H1 (cell line): ENCODE results near the gene SMO. TPM values are rescaled to one million over a fixed set of nuclear protein-coding genes. Genes with fewer than 3 reads are reported as not detected.

ENCODE experiments used
- CTCF ChIA-PET: fragments of 300-600 bp; sonication (Branson Sonifier 250); formaldehyde crosslinking; loops from one replicate; lab custom pipeline; 2021; ENCODE audit not compliant: partially characterized antibody; lab: Charles Lee
- POLR2A ChIA-PET: fragments of 300-600 bp; sonication (Branson Sonifier 250); formaldehyde crosslinking; loops from one replicate; lab custom pipeline; 2021; ENCODE audit warnings: inconsistent platforms; ENCODE audit not compliant: partially characterized antibody; lab: Charles Lee
- DNase-seq, 2 experiments: peaks; one replicate each; pipeline versions ENCODE4 v3.0.0 to v3.0.0-alpha.2; 2010 to 2022; ENCODE audit warnings: low spot score in 2 of 2, low read depth in 1 of 2, mixed read lengths in 1 of 2
- FAIRE-seq: peaks from 2 replicates; lab custom pipeline; 2011; peaks lifted over from hg19 to GRCh38; lab: Jason Lieb, UNC
- H2AFZ ChIP-seq: 2 replicates; pipeline ENCODE4 v1.8.1; 2012; ENCODE audit warnings: low read length, inconsistent platforms
- H2AK5ac ChIP-seq: 2 replicates; pipeline ENCODE4 v1.6.1; 2013; ENCODE audit warnings: low read depth, low read length
- H2BK120ac ChIP-seq: replicated peaks from 2 replicates; pipeline ENCODE3; 2013; ENCODE audit warnings: low read depth, low read length, inconsistent platforms
- H2BK12ac ChIP-seq: 2 replicates; pipeline ENCODE4 v1.6.1; 2013; ENCODE audit warnings: low read depth, low read length
- H2BK15ac ChIP-seq: 2 replicates; pipeline ENCODE4 v1.6.1; 2013; ENCODE audit warnings: low read length
- H2BK20ac ChIP-seq: 2 replicates; pipeline ENCODE4 v1.6.1; 2013; ENCODE audit warnings: low read length
- H2BK5ac ChIP-seq: 2 replicates; pipeline ENCODE4 v1.6.1; 2013; ENCODE audit warnings: low read depth, low read length
- H3K14ac ChIP-seq: 2 replicates; pipeline ENCODE4 v1.6.1; 2013; ENCODE audit warnings: inconsistent platforms; ENCODE audit not compliant: insufficient read length
- H3K18ac ChIP-seq: 2 replicates; pipeline ENCODE4 v1.6.1; 2013; ENCODE audit warnings: low read length; ENCODE audit errors: extremely low read depth
- H3K23ac ChIP-seq: 2 replicates; pipeline ENCODE4 v1.6.1; 2013; ENCODE audit warnings: inconsistent platforms; ENCODE audit not compliant: insufficient read length
- H3K23me2 ChIP-seq: 2 replicates; pipeline ENCODE4 v1.6.1; 2013; ENCODE audit warnings: low read depth, low read length
- H3K27ac ChIP-seq: 2 replicates; pipeline ENCODE4 v1.6.1; 2011; ENCODE audit warnings: low read depth, low read length, inconsistent platforms
- H3K27me3 ChIP-seq, 4 experiments: replicated peaks in 1 of 4; 1 replicate in 1 of 4; 2 replicates in 3 of 4; pipeline versions ENCODE4 v1.6.1 to v1.8.1; 2011 to 2013; ENCODE audit warnings: low read length in 3 of 4, mild to moderate bottlenecking in 3 of 4, inconsistent platforms in 2 of 4, mixed read lengths in 2 of 4, moderate library complexity in 1 of 4; ENCODE audit not compliant: control insufficient read depth in 3 of 4, insufficient read depth in 3 of 4; ENCODE audit errors: extremely low read depth in 1 of 4
- H3K36me3 ChIP-seq, 4 experiments: 2 replicates each; pipeline versions ENCODE4 v1.6.1 to v1.8.1; 2011 to 2013; ENCODE audit warnings: mild to moderate bottlenecking in 4 of 4, low read length in 3 of 4, moderate library complexity in 2 of 4, control low read depth in 1 of 4, inconsistent platforms in 1 of 4; ENCODE audit not compliant: insufficient read depth in 4 of 4, control insufficient read depth in 2 of 4
- H3K4ac ChIP-seq: replicated peaks from 2 replicates; pipeline ENCODE3; 2013; ENCODE audit warnings: low read length, low read depth, mixed read lengths, inconsistent platforms; ENCODE audit not compliant: insufficient read length
- H3K4me1 ChIP-seq, 4 experiments: replicated peaks in 1 of 4; 1 replicate in 1 of 4; 2 replicates in 3 of 4; pipeline versions ENCODE4 v1.6.1 to v1.8.1; 2011 to 2013; ENCODE audit warnings: low read length in 3 of 4, inconsistent platforms in 2 of 4, mixed read lengths in 1 of 4; ENCODE audit not compliant: insufficient read depth in 4 of 4, control insufficient read depth in 3 of 4
- H3K4me2 ChIP-seq, 2 experiments: 2 replicates each; pipeline versions ENCODE4 v1.6.1 to v1.8.1; 2011 to 2013; ENCODE audit warnings: low read depth in 2 of 2, low read length in 2 of 2, control low read depth in 1 of 2, inconsistent platforms in 1 of 2, mild to moderate bottlenecking in 1 of 2; ENCODE audit not compliant: insufficient read depth in 1 of 2
- H3K4me3 ChIP-seq, 4 experiments: fragments of 200-600, 300-600 bp in 1 of 4; sonication (generic), shearing (Covaris generic), sonication (Bioruptor Twin) in 1 of 4; 2 replicates each; pipeline versions ENCODE4 v1.5.1 to v1.8.1; 2011 to 2016; ENCODE audit warnings: low read length in 4 of 4, low read depth in 3 of 4, control low read depth in 2 of 4, inconsistent platforms in 2 of 4, mild to moderate bottlenecking in 2 of 4, mixed read lengths in 1 of 4, moderate library complexity in 1 of 4; ENCODE audit not compliant: insufficient read depth in 2 of 4; ENCODE audit errors: extremely low read depth in 1 of 4
- H3K56ac ChIP-seq: replicated peaks from 2 replicates; pipeline ENCODE3; 2013; ENCODE audit warnings: low read depth, mild to moderate bottlenecking, mixed read lengths, low read length, inconsistent platforms; ENCODE audit not compliant: insufficient read length
- H3K79me1 ChIP-seq: 2 replicates; pipeline ENCODE4 v1.6.1; 2013; ENCODE audit warnings: low read depth, low read length, control low read depth
- H3K79me2 ChIP-seq, 2 experiments: 2 replicates each; pipeline versions ENCODE4 v1.6.1 to v1.8.1; 2012 to 2013; ENCODE audit warnings: low read length in 2 of 2, mild to moderate bottlenecking in 2 of 2, inconsistent platforms in 1 of 2; ENCODE audit not compliant: insufficient read depth in 2 of 2, control insufficient read depth in 1 of 2
- H3K9ac ChIP-seq, 4 experiments: replicated peaks in 1 of 4; 1 replicate in 1 of 4; 2 replicates in 3 of 4; pipeline versions ENCODE4 v1.6.1 to v1.8.1; 2011 to 2013; ENCODE audit warnings: low read depth in 3 of 4, low read length in 3 of 4, control low read depth in 2 of 4, mild to moderate bottlenecking in 2 of 4, moderate library complexity in 2 of 4, inconsistent platforms in 1 of 4; ENCODE audit errors: extremely low read depth in 1 of 4
- H3K9me3 ChIP-seq, 2 experiments: 2 replicates each; pipeline versions ENCODE4 v1.6.1 to v1.8.1; 2012 to 2013; ENCODE audit warnings: mild to moderate bottlenecking in 2 of 2, moderate library complexity in 2 of 2, control low read depth in 1 of 2, inconsistent platforms in 1 of 2, low read depth in 1 of 2, low read length in 1 of 2, mixed read lengths in 1 of 2; ENCODE audit not compliant: insufficient read depth in 2 of 2
- H4K20me1 ChIP-seq, 2 experiments: replicated peaks in 1 of 2; 2 replicates each; pipeline versions ENCODE3 to v1.8.1; 2011 to 2013; ENCODE audit warnings: inconsistent platforms in 2 of 2, low read length in 2 of 2, mild to moderate bottlenecking in 1 of 2; ENCODE audit not compliant: insufficient read depth in 2 of 2, control insufficient read depth in 1 of 2
- H4K5ac ChIP-seq: 2 replicates; pipeline ENCODE4 v1.6.1; 2013; ENCODE audit warnings: low read length, low read depth, mixed read lengths, inconsistent platforms; ENCODE audit not compliant: insufficient read length
- H4K8ac ChIP-seq: 2 replicates; pipeline ENCODE4 v1.8.0; 2013; ENCODE audit warnings: mild to moderate bottlenecking, moderate library complexity, low read length, inconsistent platforms; ENCODE audit not compliant: insufficient read depth; ENCODE audit errors: extremely low read depth
- H4K91ac ChIP-seq: replicated peaks from 2 replicates; pipeline ENCODE3; 2013; ENCODE audit warnings: low read length, mixed read lengths, inconsistent platforms; ENCODE audit not compliant: insufficient read length
- CBX8 ChIP-seq: fragments of 300-800, 300-1000 bp; sonication (generic); IDR thresholded peaks from 2 replicates; pipeline ENCODE4 v1.7.1; 2016; ENCODE audit warnings: low read depth, low read length, borderline replicate concordance
- CHD2 ChIP-seq: IDR thresholded peaks from 2 replicates; pipeline ENCODE4 v1.6.1; 2012; ENCODE audit warnings: low read length, improper control_type of control experiment
- CREB1 ChIP-seq: IDR thresholded peaks from 2 replicates; pipeline ENCODE4 v1.6.1; 2012; ENCODE audit warnings: inconsistent platforms
- CTBP2 ChIP-seq: IDR thresholded peaks from 2 replicates; pipeline ENCODE4 v1.7.0; 2011; ENCODE audit warnings: borderline replicate concordance, mild to moderate bottlenecking, moderate library complexity, mixed read lengths, low read length; ENCODE audit not compliant: insufficient read depth, insufficient read length
- GTF2F1 ChIP-seq: IDR thresholded peaks from 2 replicates; pipeline ENCODE4 v1.6.1; 2012; ENCODE audit warnings: low read depth, low read length, improper control_type of control experiment, borderline replicate concordance
- JUN ChIP-seq: IDR thresholded peaks from 2 replicates; pipeline ENCODE4 v1.6.1; 2011; ENCODE audit warnings: low read depth, mild to moderate bottlenecking, improper control_type of control experiment, low read length
- MAFK ChIP-seq: IDR thresholded peaks from 2 replicates; pipeline ENCODE4 v1.6.1; 2012; ENCODE audit warnings: low read depth, mild to moderate bottlenecking, improper control_type of control experiment, low read length
- PHF8 ChIP-seq: fragments of 200-600 bp; sonication (generic); conservative IDR thresholded peaks from 2 replicates; pipeline ENCODE4 v1.7.1; 2012; ENCODE audit warnings: low read depth, mild to moderate bottlenecking, inconsistent platforms, low read length, moderate library complexity
- POLR2A ChIP-seq, 2 experiments: IDR thresholded peaks; 1 replicate in 1 of 2; 2 replicates in 1 of 2; pipeline ENCODE4 v1.6.1; 2011; ENCODE audit warnings: low read depth in 2 of 2, low read length in 2 of 2, mild to moderate bottlenecking in 2 of 2; ENCODE audit errors: control extremely low read depth in 1 of 2
- RAD21 ChIP-seq, 2 experiments: IDR thresholded peaks in 1 of 2; conservative IDR thresholded peaks in 1 of 2; 2 replicates each; pipeline ENCODE4 v1.6.1; 2011; ENCODE audit warnings: low read depth in 2 of 2, low read length in 2 of 2, improper control_type of control experiment in 1 of 2, inconsistent platforms in 1 of 2, mild to moderate bottlenecking in 1 of 2, moderate library complexity in 1 of 2
- SP4 ChIP-seq: IDR thresholded peaks from 2 replicates; pipeline ENCODE4 v1.6.1; 2012; ENCODE audit warnings: low read length, inconsistent platforms
- TAF1 ChIP-seq: IDR thresholded peaks from 2 replicates; pipeline ENCODE4 v1.6.1; 2011; ENCODE audit warnings: mild to moderate bottlenecking, low read depth, low read length
- TBP ChIP-seq: IDR thresholded peaks from 2 replicates; pipeline ENCODE4 v1.6.1; 2011; ENCODE audit warnings: low read depth, low read length, improper control_type of control experiment
- TCF12 ChIP-seq: IDR thresholded peaks from 2 replicates; pipeline ENCODE4 v1.6.1; 2011; ENCODE audit warnings: low read depth, mild to moderate bottlenecking, low read length
- YY1 ChIP-seq: IDR thresholded peaks from 2 replicates; pipeline ENCODE4 v1.6.1; 2011; ENCODE audit warnings: low read depth, mild to moderate bottlenecking, low read length
- WGBS, 2 experiments: shearing (Covaris generic) in 1 of 2; methylation state at CpG; one replicate each; pipeline versions ENCODE4 v1.1.6 to v1.1.7; 2013 to 2015; ENCODE audit warnings: low lambda C conversion rate in 2 of 2, mixed read lengths in 2 of 2, inconsistent platforms in 1 of 2, low coverage in 1 of 2, missing lambda C conversion rate in 1 of 2; ENCODE audit not compliant: insufficient replicate concordance in 2 of 2, insufficient coverage in 1 of 2, insufficient read length in 1 of 2; ENCODE audit errors: extremely low coverage in 1 of 2, missing lambda C conversion rate in 1 of 2; 5-methylcytosine and 5-hydroxymethylcytosine counted together
- polyA plus RNA-seq, 7 experiments: library from polyadenylated mRNA; depleted of rRNA in 3 of 7; stranded (reverse) in 5 of 7; unstranded in 2 of 7; fragments of >200 nt in 5 of 7; fragments of 200-250 nt in 2 of 7; gene quantifications; 1 replicate in 5 of 7; 2 replicates in 1 of 7; 4 replicates in 1 of 7; pipeline versions ENCODE4 v1.2.1 to v1.2.3, GENCODE V29; 2011 to 2013; ENCODE audit warnings: missing spikeins in 2 of 7, mixed read lengths in 2 of 7
- total RNA-seq: library from RNA; stranded (reverse); fragmentation: NEBNext Ultra II Directional; extraction: Animal tissue kit (Norgen Biotek cat#: 25700); gene quantifications from 2 replicates; pipeline ENCODE4 v1.2.1, GENCODE V29; 2021

SMO gene
- total and polyA plus RNA-seq, 2 of the 8 experiments (the other 6 are each of a cell fraction or from before 2014, with no cell fraction given): 64.5 to 67.6 TPM

- no peak overlapping the region for H2BK20ac ChIP-seq
- H4K5ac ChIP-seq: no peak overlapping the region
- FAIRE-seq (no peak), DNase-seq (no peak)
- H3K4me3 ChIP-seq: no peak overlapping the region
- no peaks in the 10 kb centered on the region for H3K36me3 ChIP-seq
- H4K20me1 ChIP-seq: no peaks in the 10 kb centered on the region
- POLR2A ChIA-PET: interaction anchor here (1.7 to 1.8 kb wide), 2 partner anchors 37 to 43 kb away, joined by 3 to 4 read pairs; partner anchors contain the start of gene AHCYL2
- no peak overlapping the region for H3K14ac ChIP-seq
- peaks cover 0 to 12% of the 10 kb centered on the region in 2 experiments; a peak in 3 of 4 replicates for H3K79me2 ChIP-seq
- 93% methylated on average over 2 of the region's 2 CpGs; no CpG with 5 or more reads in 1 of the 2 experiments for WGBS, 2 experiments
- H3K56ac ChIP-seq: no peak overlapping the region
- H3K4me2 ChIP-seq: no peak overlapping the region
- H3K9me3 ChIP-seq: no peaks in the 10 kb centered on the region
- H3K9ac ChIP-seq: no peak overlapping the region
- H3K18ac ChIP-seq: peak overlapping the region; percentile 6; the same call in 1 of the 2 replicates
- no peaks in the 10 kb centered on the region for H3K23me2 ChIP-seq
- H3K79me1 ChIP-seq: peaks cover 3% of the 10 kb centered on the region; the same call in 1 of the 2 replicates
- no peak overlapping the region for H4K91ac ChIP-seq
- peaks cover 0 to 20% (median 12%) of the 10 kb centered on the region in 4 experiments; a peak in 6 of 7 replicates for H3K4me1 ChIP-seq
- no peak overlapping the region for H2BK5ac ChIP-seq
- no peaks in the 10 kb centered on the region for H3K27me3 ChIP-seq
- H2BK15ac ChIP-seq: no peak overlapping the region
- no peak overlapping the region for H3K23ac ChIP-seq
- no peak overlapping the region for H3K4ac ChIP-seq
- H4K8ac ChIP-seq: no peak overlapping the region
- no peak overlapping the region; the same call in 1 of the 2 replicates for H2BK12ac ChIP-seq
- H2AFZ ChIP-seq: no peak overlapping the region
- H3K27ac ChIP-seq: no peak overlapping the region
- CTCF ChIA-PET: interaction anchor here (4.9 kb wide), 1 partner anchor 9 kb away, joined by 28 read pairs; no protein-coding TSS in a partner anchor
- H2BK120ac ChIP-seq: no peak overlapping the region
- H2AK5ac ChIP-seq: no peak overlapping the region
- TF ChIP-seq CHD2: no peak
- TF ChIP-seq TBP: no peak
- no peak for TF ChIP-seq MAFK
- no peak for TF ChIP-seq POLR2A (IDR thresholded peaks at IDR 0.05; ENCODE audit: control extremely low read depth in 1 of 2, low read depth in 2 of 2, low read length in 2 of 2)
- TF ChIP-seq CBX8: no peak
- no peak for TF ChIP-seq PHF8
- no peak for TF ChIP-seq GTF2F1
- no peak for TF ChIP-seq TCF12
- TF ChIP-seq RAD21 (IDR thresholded peaks at IDR 0.05 in 1 of 2, conservative IDR thresholded peaks at IDR 0.05 in 1 of 2; ENCODE audit: low read depth in 2 of 2, low read length in 2 of 2): no peak
- no peak for TF ChIP-seq CTBP2
- no peak for TF ChIP-seq YY1
- TF ChIP-seq JUN: no peak
- no peak for TF ChIP-seq CREB1
- no peak for TF ChIP-seq TAF1
- TF ChIP-seq SP4: no peak
These were observed 73.9 kb downstream of the SMO start for GRCh38 chr7:129262324-129262723.
